ENCODE measurements around the gene DXO.

The DXO gene

GRCh38 chr6:31922942-31923341 is 49.0 kb downstream of the DXO start:
- peak; percentile 48 for DNase-seq

DNA sequence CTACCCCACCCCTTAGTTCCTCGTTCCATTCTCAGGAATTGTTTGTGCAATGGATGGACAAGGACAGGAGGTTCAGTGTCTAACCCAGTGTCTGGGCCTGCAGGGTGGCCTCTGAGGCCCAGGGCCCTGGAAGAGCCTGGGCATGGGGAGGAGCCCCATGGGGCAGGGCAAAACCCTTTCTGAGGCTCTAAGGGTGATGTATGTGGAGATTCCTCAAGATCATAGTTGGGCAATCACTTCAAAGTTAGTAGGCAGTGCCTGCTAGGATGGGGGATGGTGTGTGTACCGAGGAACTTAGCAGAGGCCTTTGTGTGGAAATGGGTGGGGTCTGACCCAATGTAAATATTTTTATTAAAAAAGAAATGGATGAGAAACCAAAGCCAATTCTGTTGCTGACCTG is 51.1 kb downstream of the DXO start:
- DNase-seq, result no peak

All from CD4-positive, alpha-beta T cell treated with Interleukin-17A for 4 hours (primary cell).